Measurements from ENCODE around the gene KLHL26. TPM values are rescaled to one million over a fixed set of nuclear protein-coding genes. Genes with fewer than 3 reads are reported as not detected.

KLHL26 gene
- total and polyA plus RNA-seq, 2 of the 13 experiments (the other 11 are each of a cell fraction or from before 2014, with no cell fraction given), result 1.5 to 1.7 TPM

- 61% methylated on average over 3 of the region's 3 CpGs for WGBS (ENCODE audit: low lambda C conversion rate)
- H3K27me3 ChIP-seq (ENCODE audit: control insufficient read depth in 1 of 2, insufficient read depth in 2 of 2, low read length in 2 of 2), result peaks cover 0 to 6% of the 10 kb centered on the region in 2 experiments; a peak in 1 of 5 replicates
- ATAC-seq, result no peak
- intact Hi-C loops (cut with micrococcal nuclease; ENCODE audit: unreplicated experiment) (no loop called here), in situ Hi-C loops (cut with HindIII; ENCODE audit: extremely low pct_ligation_motif_present, low pct_unique_long_range_greater_than_20kb) (no loop called here)
- H3K9ac ChIP-seq (ENCODE audit: insufficient read depth, low read depth, low read length), result peak overlapping the region; percentile 79; the same call in 1 of the 2 replicates
- ChIA-PET CTCF (ENCODE audit: low intra/inter-chr PET ratio, low total read pairs) (no interaction called here), POLR2A (no interaction called here)
- H3K4me2 ChIP-seq (ENCODE audit: low read depth, low read length), result peak overlapping the region; percentile 98
- no peak for DNase-seq (ENCODE audit: low spot score)
- no peak overlapping the region for H2AFZ ChIP-seq (ENCODE audit: low read length)
- peak overlapping the region; percentile 81 to 91 (median 89) for H3K4me3 ChIP-seq (replicated peaks in 1 of 3; ENCODE audit: insufficient read depth in 1 of 3, low read depth in 2 of 3, low read length in 3 of 3)
- H3K27ac ChIP-seq (ENCODE audit: extremely low read length, insufficient read depth, low read length), result no peak overlapping the region
- no peaks in the 10 kb centered on the region for H3K36me3 ChIP-seq (replicated peaks in 1 of 2; ENCODE audit: control insufficient read depth in 1 of 2, insufficient read depth in 2 of 2, low read length in 2 of 2)
- no TSS peak for BruUV-seq (replicated peaks)
- H3K9me3 ChIP-seq (ENCODE audit: low read length), result no peaks in the 10 kb centered on the region
- H3K79me2 ChIP-seq (ENCODE audit: insufficient read depth, low read length), result peaks cover 8% of the 10 kb centered on the region
- peaks cover 40% of the 10 kb centered on the region for H3K4me1 ChIP-seq (ENCODE audit: insufficient read depth, low read length)
- FAIRE-seq, result peak; percentile 56
- H4K20me1 ChIP-seq (ENCODE audit: insufficient read depth, low read length), result no peaks in the 10 kb centered on the region
- TF ChIP-seq, protein P1, sequence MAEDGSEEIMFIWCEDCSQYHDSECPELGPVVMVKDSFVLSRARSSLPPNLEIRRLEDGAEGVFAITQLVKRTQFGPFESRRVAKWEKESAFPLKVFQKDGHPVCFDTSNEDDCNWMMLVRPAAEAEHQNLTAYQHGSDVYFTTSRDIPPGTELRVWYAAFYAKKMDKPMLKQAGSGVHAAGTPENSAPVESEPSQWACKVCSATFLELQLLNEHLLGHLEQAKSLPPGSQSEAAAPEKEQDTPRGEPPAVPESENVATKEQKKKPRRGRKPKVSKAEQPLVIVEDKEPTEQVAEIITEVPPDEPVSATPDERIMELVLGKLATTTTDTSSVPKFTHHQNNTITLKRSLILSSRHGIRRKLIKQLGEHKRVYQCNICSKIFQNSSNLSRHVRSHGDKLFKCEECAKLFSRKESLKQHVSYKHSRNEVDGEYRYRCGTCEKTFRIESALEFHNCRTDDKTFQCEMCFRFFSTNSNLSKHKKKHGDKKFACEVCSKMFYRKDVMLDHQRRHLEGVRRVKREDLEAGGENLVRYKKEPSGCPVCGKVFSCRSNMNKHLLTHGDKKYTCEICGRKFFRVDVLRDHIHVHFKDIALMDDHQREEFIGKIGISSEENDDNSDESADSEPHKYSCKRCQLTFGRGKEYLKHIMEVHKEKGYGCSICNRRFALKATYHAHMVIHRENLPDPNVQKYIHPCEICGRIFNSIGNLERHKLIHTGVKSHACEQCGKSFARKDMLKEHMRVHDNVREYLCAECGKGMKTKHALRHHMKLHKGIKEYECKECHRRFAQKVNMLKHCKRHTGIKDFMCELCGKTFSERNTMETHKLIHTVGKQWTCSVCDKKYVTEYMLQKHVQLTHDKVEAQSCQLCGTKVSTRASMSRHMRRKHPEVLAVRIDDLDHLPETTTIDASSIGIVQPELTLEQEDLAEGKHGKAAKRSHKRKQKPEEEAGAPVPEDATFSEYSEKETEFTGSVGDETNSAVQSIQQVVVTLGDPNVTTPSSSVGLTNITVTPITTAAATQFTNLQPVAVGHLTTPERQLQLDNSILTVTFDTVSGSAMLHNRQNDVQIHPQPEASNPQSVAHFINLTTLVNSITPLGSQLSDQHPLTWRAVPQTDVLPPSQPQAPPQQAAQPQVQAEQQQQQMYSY (CRISPR knock-in tag; IDR thresholded peaks at IDR 0.05), result no peak
- TF ChIP-seq REPIN1 (CRISPR knock-in tag; IDR thresholded peaks at IDR 0.05; ENCODE audit: borderline replicate concordance, low read depth) (0 out of 2 replicates have a peak, but pooled peaks have one; percentile 2), SRF (IDR thresholded peaks at IDR 0.05; ENCODE audit: low read depth, low read length) (no peak), EZH2 (conservative IDR thresholded peaks at IDR 0.05; ENCODE audit: low read depth, low read length) (no peak), KLF12 (CRISPR knock-in tag; IDR thresholded peaks at IDR 0.05; ENCODE audit: borderline replicate concordance) (no peak), CTCF (CRISPR knock-in tag; IDR thresholded peaks at IDR 0.05) (peak; percentile 34; the same call in 1 of the 2 replicates), NONO (IDR thresholded peaks at IDR 0.05) (no peak), NONO (CRISPR knock-in tag; conservative IDR thresholded peaks at IDR 0.05) (no peak), RAD21 (CRISPR knock-in tag; IDR thresholded peaks at IDR 0.05) (no peak), ZNF607 (CRISPR knock-in tag; IDR thresholded peaks at IDR 0.05; ENCODE audit: borderline replicate concordance) (no peak), CAMTA2 (CRISPR knock-in tag; IDR thresholded peaks at IDR 0.05; ENCODE audit: borderline replicate concordance) (no peak), FOXK2 (IDR thresholded peaks at IDR 0.05) (no peak), ZSCAN9 (CRISPR knock-in tag; IDR thresholded peaks at IDR 0.05; ENCODE audit: borderline replicate concordance) (no peak), ZNF414 (CRISPR knock-in tag; IDR thresholded peaks at IDR 0.05) (no peak), HOXA3 (CRISPR knock-in tag; IDR thresholded peaks at IDR 0.05) (no peak), ZNF784 (CRISPR knock-in tag; IDR thresholded peaks at IDR 0.05; ENCODE audit: borderline replicate concordance) (no peak), FOXA1 (IDR thresholded peaks at IDR 0.05) (no peak), FOXA1 (CRISPR knock-in tag; IDR thresholded peaks at IDR 0.05) (no peak)
Observed at GRCh38 chr19:18637673-18638630, 1.1 kb downstream of the KLHL26 start.
